BE2C (cell line): Measurements from ENCODE around the gene CDCP1.

Experiments
- DNase-seq: peaks from one replicate; pipeline ENCODE4 v3.0.0-alpha.2; 2020
- H3K27me3 ChIP-seq: fragments of 250-450 bp; sonication (Bioruptor Pico); 2 replicates; pipeline ENCODE4 v1.5.1; 2020; ENCODE audit warnings: mild to moderate bottlenecking
- H3K36me3 ChIP-seq: fragments of 250-450 bp; sonication (Bioruptor Pico); 2 replicates; pipeline ENCODE4 v1.5.1; 2020; ENCODE audit warnings: mild to moderate bottlenecking
- H3K4me1 ChIP-seq: fragments of 250-450 bp; sonication (Bioruptor Pico); 2 replicates; pipeline ENCODE4 v1.5.1; 2020
- H3K4me3 ChIP-seq: 2 replicates; pipeline ENCODE4 v1.5.1; 2011; ENCODE audit warnings: low read depth, low read length
- H3K9me3 ChIP-seq: fragments of 250-450 bp; sonication (Bioruptor Pico); 2 replicates; pipeline ENCODE4 v1.5.1; 2020
- TF ChIP-seq, protein P1 (sequence below): IDR thresholded peaks from 2 replicates; pipeline ENCODE4 v1.5.1; 2012; ENCODE audit warnings: mild to moderate bottlenecking, low read depth, low read length

CDCP1 gene

DNA sequence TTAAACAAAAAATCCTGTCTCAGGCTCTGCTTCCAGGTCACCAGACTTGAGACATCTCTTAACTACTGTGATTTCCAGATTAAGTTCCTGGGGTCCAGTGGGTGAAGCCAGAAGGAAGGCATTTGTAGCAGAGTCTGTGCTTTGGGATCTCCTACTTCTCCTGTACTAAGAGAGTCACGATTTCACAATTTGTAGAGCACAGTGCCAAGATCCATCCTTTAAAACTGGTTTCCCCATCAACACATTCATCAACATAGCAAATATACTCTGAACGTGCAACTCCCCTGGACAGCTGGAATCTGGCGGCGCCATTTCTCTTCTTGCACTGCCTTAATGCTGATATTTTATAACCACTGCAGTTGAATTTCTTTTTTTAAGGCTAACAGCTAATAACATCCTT lies 33.2 kb downstream of the CDCP1 start:
- DNase-seq = no peak
- Histone ChIP-seq H3K4me3 (no peak overlapping the region), H3K9me3 (no peaks in the 10 kb centered on the region), H3K36me3 (no peaks in the 10 kb centered on the region), H3K4me1 (no peaks in the 10 kb centered on the region), H3K27me3 (no peaks in the 10 kb centered on the region)
- TF ChIP-seq, protein P1, sequence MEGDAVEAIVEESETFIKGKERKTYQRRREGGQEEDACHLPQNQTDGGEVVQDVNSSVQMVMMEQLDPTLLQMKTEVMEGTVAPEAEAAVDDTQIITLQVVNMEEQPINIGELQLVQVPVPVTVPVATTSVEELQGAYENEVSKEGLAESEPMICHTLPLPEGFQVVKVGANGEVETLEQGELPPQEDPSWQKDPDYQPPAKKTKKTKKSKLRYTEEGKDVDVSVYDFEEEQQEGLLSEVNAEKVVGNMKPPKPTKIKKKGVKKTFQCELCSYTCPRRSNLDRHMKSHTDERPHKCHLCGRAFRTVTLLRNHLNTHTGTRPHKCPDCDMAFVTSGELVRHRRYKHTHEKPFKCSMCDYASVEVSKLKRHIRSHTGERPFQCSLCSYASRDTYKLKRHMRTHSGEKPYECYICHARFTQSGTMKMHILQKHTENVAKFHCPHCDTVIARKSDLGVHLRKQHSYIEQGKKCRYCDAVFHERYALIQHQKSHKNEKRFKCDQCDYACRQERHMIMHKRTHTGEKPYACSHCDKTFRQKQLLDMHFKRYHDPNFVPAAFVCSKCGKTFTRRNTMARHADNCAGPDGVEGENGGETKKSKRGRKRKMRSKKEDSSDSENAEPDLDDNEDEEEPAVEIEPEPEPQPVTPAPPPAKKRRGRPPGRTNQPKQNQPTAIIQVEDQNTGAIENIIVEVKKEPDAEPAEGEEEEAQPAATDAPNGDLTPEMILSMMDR = no peak

DNA sequence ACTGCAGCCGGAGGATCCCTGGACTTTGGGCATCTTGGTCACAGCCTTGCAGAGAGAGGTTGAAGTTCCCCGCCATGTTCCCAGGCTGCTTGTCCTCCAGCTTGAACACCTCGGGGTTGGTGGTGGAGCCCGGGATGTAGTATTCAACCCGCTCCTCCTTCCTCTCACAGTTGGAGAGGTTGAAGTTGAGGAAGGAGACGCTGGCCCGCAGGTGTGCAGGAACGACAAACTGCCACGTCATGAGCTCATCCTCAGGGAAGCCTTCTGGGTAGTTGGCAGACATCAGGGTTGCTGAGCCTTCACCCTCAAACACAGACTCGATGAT lies 35.7 kb downstream of the CDCP1 start:
- TF ChIP-seq, protein P1 = no peak
- no peaks in the 10 kb centered on the region for H3K27me3 ChIP-seq
- no peaks in the 10 kb centered on the region for H3K4me1 ChIP-seq
- no peak for DNase-seq
- no peaks in the 10 kb centered on the region for H3K36me3 ChIP-seq
- no peaks in the 10 kb centered on the region for H3K9me3 ChIP-seq
- H3K4me3 ChIP-seq = no peak overlapping the region

DNA sequence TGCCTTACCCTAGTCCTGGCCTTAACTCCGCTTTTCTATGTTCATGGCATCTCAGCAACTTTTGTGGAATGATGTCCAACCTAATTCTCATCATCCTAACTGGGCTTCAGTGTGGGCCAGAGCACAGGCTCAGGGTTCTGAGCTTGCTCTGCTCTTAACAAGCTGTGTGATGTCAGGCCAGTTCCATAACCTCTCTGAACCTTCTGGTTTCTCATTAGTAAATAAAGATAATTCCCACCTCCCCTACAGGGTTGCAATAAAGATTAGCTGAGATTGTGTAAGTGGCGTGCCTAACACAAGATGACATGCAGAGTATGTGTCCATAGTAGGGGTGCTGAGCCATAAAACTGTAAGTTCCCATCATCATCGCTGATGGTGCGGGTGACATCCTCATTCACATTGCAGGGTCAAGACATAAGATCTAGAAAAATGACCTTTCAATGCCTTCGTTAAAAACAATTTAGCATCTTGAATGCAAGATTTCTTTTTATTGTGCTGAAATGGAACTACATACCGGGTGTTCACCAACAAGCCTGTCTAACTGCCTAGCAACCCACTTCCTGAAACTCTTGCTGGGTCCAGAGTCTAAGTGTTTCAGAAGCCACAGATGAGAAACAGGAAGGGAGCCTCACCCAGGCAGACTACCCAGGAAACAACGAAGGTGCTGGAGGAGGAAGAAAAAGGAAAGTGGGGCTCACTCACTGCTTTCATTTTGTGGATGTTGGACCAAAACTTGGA lies 36.2 kb downstream of the CDCP1 start:
- Histone ChIP-seq H3K4me1 (no peaks in the 10 kb centered on the region), H3K27me3 (no peaks in the 10 kb centered on the region)
- DNase-seq = no peak

DNA sequence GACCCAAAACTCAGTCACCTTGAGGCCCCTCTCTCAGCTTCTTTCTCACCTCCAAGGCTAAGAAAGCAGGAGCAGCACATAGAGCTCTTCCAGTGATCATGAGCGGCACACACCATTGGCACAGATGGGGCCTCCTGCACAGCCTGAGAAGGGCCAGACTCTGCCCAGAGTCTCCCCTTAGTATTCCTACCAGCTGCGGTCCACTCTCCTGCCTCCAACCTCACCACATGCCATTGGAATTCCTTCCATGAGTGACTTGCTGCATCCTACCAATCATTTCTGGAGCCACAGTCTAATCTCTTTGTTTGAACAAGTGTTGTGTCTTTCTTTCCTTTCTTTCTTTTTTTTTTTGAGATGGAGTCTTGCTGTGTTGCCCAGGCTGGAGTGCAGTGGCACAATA lies 39.3 kb downstream of the CDCP1 start:
- no peak overlapping the region for H3K4me3 ChIP-seq
- no peaks in the 10 kb centered on the region for H3K36me3 ChIP-seq
- no peak for DNase-seq
- H3K9me3 ChIP-seq = no peaks in the 10 kb centered on the region
- no peaks in the 10 kb centered on the region for H3K4me1 ChIP-seq
- H3K27me3 ChIP-seq = no peaks in the 10 kb centered on the region
- TF ChIP-seq, protein P1 = no peak

More for the DNA sequence above, 36.2 kb downstream of the CDCP1 start:
- Histone ChIP-seq H3K9me3 (no peaks in the 10 kb centered on the region), H3K4me3 (no peak overlapping the region), H3K36me3 (no peaks in the 10 kb centered on the region)
- TF ChIP-seq, protein P1 = no peak

DNA sequence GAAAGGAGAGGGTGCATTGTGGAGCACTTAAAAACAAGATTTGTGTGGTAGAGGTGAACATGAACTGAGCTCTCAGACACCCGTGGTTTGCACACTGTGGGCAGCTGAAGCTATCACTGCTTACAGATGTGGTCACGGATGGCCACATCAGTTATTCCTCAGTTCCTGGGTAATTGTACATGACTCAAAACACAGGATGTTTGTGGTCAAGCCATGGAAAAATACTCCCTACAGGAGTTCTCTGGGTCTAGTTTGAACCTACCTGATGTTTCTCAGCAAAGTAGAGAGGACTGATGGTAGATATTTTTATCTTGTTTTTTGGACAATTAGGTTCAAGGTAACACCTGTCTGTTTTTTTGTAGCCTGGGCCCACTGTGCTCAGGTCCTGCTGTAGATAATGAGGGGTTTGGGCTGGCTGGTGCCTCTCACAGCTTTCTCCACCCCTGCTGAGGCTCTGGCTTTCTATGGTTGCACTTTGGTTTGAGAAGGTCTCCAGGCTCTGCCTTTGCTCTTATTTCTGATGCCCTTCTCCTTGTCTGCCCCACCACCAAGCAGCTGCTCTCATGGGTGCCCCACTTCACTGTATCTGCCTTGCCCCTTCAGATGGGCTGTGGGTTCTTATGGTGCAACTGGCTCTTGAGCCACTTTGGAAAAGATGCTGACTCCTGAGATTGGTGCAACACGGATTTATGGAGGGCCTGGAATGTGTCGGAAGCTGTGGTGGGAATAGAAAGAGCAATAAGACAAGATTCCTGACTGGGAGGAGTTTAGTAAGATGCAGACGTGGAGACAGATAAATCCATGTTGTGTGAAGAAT lies 40.1 kb downstream of the CDCP1 start:
- no peak for DNase-seq
- Histone ChIP-seq H3K36me3 (no peaks in the 10 kb centered on the region), H3K4me3 (no peak overlapping the region), H3K27me3 (no peaks in the 10 kb centered on the region), H3K9me3 (no peaks in the 10 kb centered on the region), H3K4me1 (no peaks in the 10 kb centered on the region)
- TF ChIP-seq, protein P1 = no peak
